ENCODE results near the gene XCR1. TPM values are rescaled to one million over a fixed set of nuclear protein-coding genes. Genes with fewer than 3 reads are reported as not detected.

XCR1 gene
- total RNA-seq, 1 experiment from 2014 or later: not detected

- H3K27ac ChIP-seq (ENCODE audit: low read depth, low read length): no peak overlapping the region
- intact Hi-C loops (cut with micrococcal nuclease): no loop called here
- H3K9me3 ChIP-seq (ENCODE audit: control insufficient read depth in 1 of 2, insufficient read depth in 1 of 2, low read depth in 1 of 2, low read length in 2 of 2): no peaks in the 10 kb centered on the region
- no peak overlapping the region for H3K4me3 ChIP-seq (replicated peaks in 1 of 2; ENCODE audit: low read depth in 1 of 2, low read length in 2 of 2)
- H3K27me3 ChIP-seq (ENCODE audit: insufficient read depth, low read length): peaks cover 14% of the 10 kb centered on the region; the same call in 1 of the 2 replicates
- H3K79me2 ChIP-seq (ENCODE audit: insufficient read depth, low read length): no peaks in the 10 kb centered on the region
- no peak overlapping the region for H3K9ac ChIP-seq (ENCODE audit: low read length)
- CTCF ChIA-PET: interaction anchor here (2.2 kb wide), 1 partner anchor 10 kb away, joined by 10 read pairs; no protein-coding TSS in a partner anchor
- no peaks in the 10 kb centered on the region for H3K36me3 ChIP-seq (ENCODE audit: control insufficient read depth in 1 of 2, insufficient read depth in 2 of 2, low read length in 2 of 2)
- H3K9me2 ChIP-seq (ENCODE audit: insufficient read depth): no peaks in the 10 kb centered on the region
- POLR2A ChIA-PET: no interaction called here
- ATAC-seq: no peak
- DNase-seq (ENCODE audit: low read depth, low spot score): no peak
- no TSS peak for BruUV-seq (replicated peaks)
- H2AFZ ChIP-seq (ENCODE audit: low read depth, low read length, poor library complexity, severe bottlenecking): no peak overlapping the region
- peaks cover 9 to 11% of the 10 kb centered on the region in 2 experiments; a peak in 3 of 4 replicates for H3K4me1 ChIP-seq (ENCODE audit: control insufficient read depth in 1 of 2, insufficient read depth in 2 of 2, low read length in 2 of 2)
- RAD21 ChIA-PET (ENCODE audit: low non-redundant PET in 1 of 2, low total read pairs in 2 of 2, uncharacterized antibody in 2 of 2, unreplicated experiment in 2 of 2): no interaction called here
- no peak overlapping the region for H3K4me2 ChIP-seq (ENCODE audit: low read length)
- H4K20me1 ChIP-seq (ENCODE audit: insufficient read depth): no peaks in the 10 kb centered on the region
- TF ChIP-seq JUND (IDR thresholded peaks at IDR 0.05): no peak
- no peak for TF ChIP-seq POLR2A (IDR thresholded peaks at IDR 0.05; ENCODE audit: borderline replicate concordance, extremely low read depth, insufficient read depth, insufficient read length)
- TF ChIP-seq ZNF274 (IDR thresholded peaks at IDR 0.05; ENCODE audit: low read depth, low read length): no peak
- TF ChIP-seq EGR1 (IDR thresholded peaks at IDR 0.05; ENCODE audit: low read depth): no peak
- no peak for TF ChIP-seq CBX3 (IDR thresholded peaks at IDR 0.05; ENCODE audit: low read depth)
- no peak for TF ChIP-seq SP1 (IDR thresholded peaks at IDR 0.05; ENCODE audit: low read depth)
- no peak for TF ChIP-seq MAX (IDR thresholded peaks at IDR 0.05)
Observed at GRCh38 chr3:46068501-46068900, 41.2 kb upstream of the XCR1 start.

- intact Hi-C loops (cut with micrococcal nuclease): no loop called here
- DNase-seq (ENCODE audit: low read depth, low spot score) (no peak), ATAC-seq (no peak)
- TF ChIP-seq ELF1 (IDR thresholded peaks at IDR 0.05; ENCODE audit: borderline replicate concordance, low read depth) (no peak), CTCF (IDR thresholded peaks at IDR 0.05 in 2 of 3, conservative IDR thresholded peaks at IDR 0.05 in 1 of 3; ENCODE audit: borderline replicate concordance in 1 of 3, insufficient read depth in 1 of 3, low read depth in 2 of 3, low read length in 2 of 3) (no peak), FOSL1 (IDR thresholded peaks at IDR 0.05; ENCODE audit: low read depth) (no peak), SRF (IDR thresholded peaks at IDR 0.05; ENCODE audit: low read depth) (no peak), MAX (IDR thresholded peaks at IDR 0.05) (no peak), JUND (IDR thresholded peaks at IDR 0.05) (no peak), EZH2phosphoT487 (IDR thresholded peaks at IDR 0.05; ENCODE audit: borderline replicate concordance) (no peak)
- no peak overlapping the region for H2AFZ ChIP-seq (ENCODE audit: low read depth, low read length, poor library complexity, severe bottlenecking)
- H4K20me1 ChIP-seq (ENCODE audit: insufficient read depth): no peaks in the 10 kb centered on the region
- H3K79me2 ChIP-seq (ENCODE audit: insufficient read depth, low read length): no peaks in the 10 kb centered on the region
- no peak overlapping the region for H3K9ac ChIP-seq (ENCODE audit: low read length)
- no peaks in the 10 kb centered on the region for H3K9me3 ChIP-seq (ENCODE audit: control insufficient read depth in 1 of 2, insufficient read depth in 1 of 2, low read depth in 1 of 2, low read length in 2 of 2)
- ChIA-PET CTCF (interaction anchor here (1.0 kb wide), 1 partner anchor 129 kb away, joined by 3 read pairs; no protein-coding TSS in a partner anchor), RAD21 (ENCODE audit: low non-redundant PET in 1 of 2, low total read pairs in 2 of 2, uncharacterized antibody in 2 of 2, unreplicated experiment in 2 of 2) (no interaction called here), POLR2A (no interaction called here)
- H3K4me1 ChIP-seq (ENCODE audit: control insufficient read depth in 1 of 2, insufficient read depth in 2 of 2, low read length in 2 of 2): peaks cover 9 to 11% of the 10 kb centered on the region in 2 experiments; a peak in 3 of 4 replicates
- BruUV-seq (replicated peaks): no TSS peak
- H3K36me3 ChIP-seq (ENCODE audit: control insufficient read depth in 1 of 2, insufficient read depth in 2 of 2, low read length in 2 of 2): no peaks in the 10 kb centered on the region
- peaks cover 14% of the 10 kb centered on the region; the same call in 1 of the 2 replicates for H3K27me3 ChIP-seq (ENCODE audit: insufficient read depth, low read length)
- no peaks in the 10 kb centered on the region for H3K9me2 ChIP-seq (ENCODE audit: insufficient read depth)
- H3K27ac ChIP-seq (ENCODE audit: low read depth, low read length): no peak overlapping the region
- H3K4me3 ChIP-seq (replicated peaks in 1 of 2; ENCODE audit: low read depth in 1 of 2, low read length in 2 of 2): no peak overlapping the region
- H3K4me2 ChIP-seq (ENCODE audit: low read length): no peak overlapping the region
Observed at GRCh38 chr3:46067401-46067800, 40.1 kb upstream of the XCR1 start.

Data from HCT116 (cell line).